ENCODE data around the gene POLR3C.

DNA sequence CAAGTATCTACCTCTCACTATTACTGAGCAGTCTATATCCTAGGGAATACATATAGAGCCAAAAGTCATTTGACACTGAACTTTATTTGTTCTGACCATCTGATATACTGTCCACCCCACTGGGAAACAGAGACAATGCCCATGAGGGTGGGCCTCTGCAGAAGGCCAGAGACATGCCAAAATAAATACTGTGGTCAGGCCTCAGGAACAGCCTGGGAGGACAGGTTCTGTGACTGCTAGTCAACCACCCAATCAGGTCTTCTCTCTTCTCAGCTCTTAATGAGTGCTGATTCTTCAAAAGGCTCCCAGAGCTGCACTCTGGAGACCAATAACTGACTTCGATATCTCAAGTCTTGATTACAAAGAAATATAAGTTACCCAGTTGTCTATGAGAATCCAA is 67.1 kb downstream of the POLR3C start:
- TF ChIP-seq, protein P1, sequence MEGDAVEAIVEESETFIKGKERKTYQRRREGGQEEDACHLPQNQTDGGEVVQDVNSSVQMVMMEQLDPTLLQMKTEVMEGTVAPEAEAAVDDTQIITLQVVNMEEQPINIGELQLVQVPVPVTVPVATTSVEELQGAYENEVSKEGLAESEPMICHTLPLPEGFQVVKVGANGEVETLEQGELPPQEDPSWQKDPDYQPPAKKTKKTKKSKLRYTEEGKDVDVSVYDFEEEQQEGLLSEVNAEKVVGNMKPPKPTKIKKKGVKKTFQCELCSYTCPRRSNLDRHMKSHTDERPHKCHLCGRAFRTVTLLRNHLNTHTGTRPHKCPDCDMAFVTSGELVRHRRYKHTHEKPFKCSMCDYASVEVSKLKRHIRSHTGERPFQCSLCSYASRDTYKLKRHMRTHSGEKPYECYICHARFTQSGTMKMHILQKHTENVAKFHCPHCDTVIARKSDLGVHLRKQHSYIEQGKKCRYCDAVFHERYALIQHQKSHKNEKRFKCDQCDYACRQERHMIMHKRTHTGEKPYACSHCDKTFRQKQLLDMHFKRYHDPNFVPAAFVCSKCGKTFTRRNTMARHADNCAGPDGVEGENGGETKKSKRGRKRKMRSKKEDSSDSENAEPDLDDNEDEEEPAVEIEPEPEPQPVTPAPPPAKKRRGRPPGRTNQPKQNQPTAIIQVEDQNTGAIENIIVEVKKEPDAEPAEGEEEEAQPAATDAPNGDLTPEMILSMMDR (IDR thresholded peaks at IDR 0.05), result no peak
- no peak for TF ChIP-seq POLR2AphosphoS5 (IDR thresholded peaks at IDR 0.05)
- TF ChIP-seq POLR2A (IDR thresholded peaks at IDR 0.05), result no peak
